GM12891 (cell line): ENCODE results near the gene EML1.

Source experiments
- POLR2A ChIP-seq: IDR thresholded peaks from 2 replicates; pipeline ENCODE4 v1.6.1; 2011; ENCODE audit warnings: low read depth, low read length, control low read depth
- POLR2AphosphoS5 ChIP-seq: IDR thresholded peaks from 2 replicates; pipeline ENCODE4 v1.6.1; 2011; ENCODE audit warnings: low read depth, low read length, control low read depth

- no peak for TF ChIP-seq POLR2A
- TF ChIP-seq POLR2AphosphoS5: no peak
These were observed 8.7 kb upstream of the EML1 start for GRCh38 chr14:99784508-99784907.
